Raji (cell line): ENCODE results near the gene LMAN2.

Experiments used
- POLR2A ChIP-seq: IDR thresholded peaks from 2 replicates; pipeline ENCODE4 v1.6.1; 2011; ENCODE audit warnings: low read depth, low read length, control low read depth; ENCODE audit not compliant: insufficient read depth

LMAN2 gene

DNA sequence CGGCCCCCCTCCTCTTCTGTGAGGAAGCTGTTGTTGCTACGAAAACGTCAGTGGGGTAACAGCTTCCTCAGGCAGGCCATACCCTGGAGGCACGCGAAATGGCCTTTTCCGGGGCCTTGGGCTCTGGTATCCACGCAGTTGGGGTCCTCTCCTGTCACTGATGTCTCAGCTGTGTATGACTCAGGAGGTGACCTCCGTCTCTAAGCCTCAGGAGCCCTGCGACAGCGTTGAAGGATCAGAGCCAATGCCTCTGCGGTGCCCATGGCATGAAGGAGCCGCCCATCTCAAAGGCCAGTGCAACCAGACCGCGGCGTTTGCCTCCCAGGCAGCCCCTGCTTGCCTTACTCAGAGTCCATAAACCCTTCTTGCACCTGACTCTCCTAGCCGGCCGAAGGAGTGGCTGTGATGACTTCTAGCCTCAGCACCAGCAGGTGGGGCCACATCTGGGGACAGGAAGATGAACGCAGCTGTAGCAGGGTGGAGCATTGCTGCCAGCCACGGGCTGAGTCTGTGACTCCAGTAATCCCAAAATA lies 38.8 kb downstream of the LMAN2 start:
- no peak; the same call in 1 of the 2 replicates for TF ChIP-seq POLR2A

DNA sequence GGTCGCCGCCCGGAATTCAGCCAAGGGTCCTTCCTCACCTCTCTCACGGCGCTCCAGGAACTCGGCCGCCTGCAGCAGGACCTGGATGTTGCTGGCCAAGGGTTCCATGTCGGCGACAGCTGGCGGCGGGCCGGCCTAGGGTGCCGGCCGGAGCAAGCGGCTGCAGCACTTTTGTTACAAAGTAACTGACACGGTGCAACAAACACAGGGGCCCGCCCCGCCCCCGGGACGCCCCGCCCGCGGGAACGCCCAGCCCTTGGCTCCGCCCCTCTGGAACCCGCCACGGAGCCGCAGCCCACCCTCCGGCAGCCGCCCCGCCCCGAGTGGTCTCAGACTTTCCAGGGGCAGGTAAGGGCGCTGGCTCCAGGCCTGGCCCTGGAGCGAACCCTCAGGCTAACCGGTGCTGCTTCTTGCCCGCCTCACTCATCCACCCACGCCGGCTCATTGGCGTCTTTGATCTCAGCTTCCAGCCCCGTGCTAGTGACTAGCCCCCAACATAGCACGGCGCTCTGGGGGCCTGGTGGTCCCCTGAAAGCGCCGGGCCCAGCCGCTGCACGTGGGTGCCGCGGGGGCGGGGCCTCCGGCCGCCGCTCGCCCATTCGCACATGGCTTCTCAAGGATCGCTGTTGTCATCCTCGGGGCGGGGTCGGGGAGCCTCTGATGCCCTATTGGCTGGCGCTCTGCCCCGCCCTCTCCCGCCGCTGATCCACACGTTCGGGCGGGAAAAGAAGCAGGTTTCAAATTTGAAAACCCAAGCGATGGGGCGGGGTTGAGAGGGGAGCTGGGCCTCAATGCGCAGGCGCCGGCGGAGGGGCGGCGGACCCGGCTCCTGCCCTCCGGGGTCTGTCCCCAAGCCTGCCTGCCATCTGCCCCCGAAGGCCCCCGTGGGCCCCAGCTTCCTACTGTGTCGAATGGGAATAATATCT lies 39.5 kb downstream of the LMAN2 start, which contains the start of gene MXD3:
Gene MXD3 (minus strand): TSS at position 176 of the 926 bp plus-strand sequence. CDS start 68 bp downstream, at position 108.
- peak; percentile 65 for TF ChIP-seq POLR2A

GRCh38 chr5:177311392-177311722 lies 40.1 kb downstream of the LMAN2 start:
- 0 out of 2 replicates have a peak, but pooled peaks have one; percentile 41 for TF ChIP-seq POLR2A

- peak; percentile 76 for TF ChIP-seq POLR2A
These were observed 40.6 kb downstream of the LMAN2 start for GRCh38 chr5:177310757-177311391.

DNA sequence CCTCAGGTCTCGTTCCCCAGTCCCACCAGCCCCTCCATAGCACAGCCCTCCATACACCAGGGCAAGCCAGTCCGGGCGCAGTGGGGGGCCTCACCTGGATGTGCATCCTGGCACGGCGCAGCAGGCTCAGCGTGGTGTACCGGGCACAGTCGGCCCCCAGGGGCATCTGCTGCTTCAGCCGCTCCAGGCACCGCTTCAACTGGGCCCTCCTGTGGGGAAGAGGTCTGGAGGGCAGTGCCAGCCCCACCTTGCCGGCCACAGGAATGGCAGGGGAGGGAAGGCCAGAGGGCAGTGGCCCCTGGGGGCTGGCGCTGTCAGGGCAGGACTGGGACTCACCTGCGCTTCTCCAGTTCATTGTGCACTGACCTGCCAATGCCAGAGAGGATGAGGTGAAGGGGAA lies 41.1 kb downstream of the LMAN2 start:
- no peak for TF ChIP-seq POLR2A

- TF ChIP-seq POLR2A, result no peak
These were observed 41.9 kb downstream of the LMAN2 start for GRCh38 chr5:177309351-177310191.

- TF ChIP-seq POLR2A, result no peak
These were observed 42.7 kb downstream of the LMAN2 start for GRCh38 chr5:177308740-177309139.

GRCh38 chr5:177307544-177308363 lies 43.7 kb downstream of the LMAN2 start:
- TF ChIP-seq POLR2A, result 0 out of 2 replicates have a peak, but pooled peaks have one; percentile 29

GRCh38 chr5:177306674-177307543 lies 44.6 kb downstream of the LMAN2 start:
- TF ChIP-seq POLR2A, result 0 out of 2 replicates have a peak, but pooled peaks have one; percentile 32

GRCh38 chr5:177304392-177305119 lies 46.9 kb downstream of the LMAN2 start:
- no peak for TF ChIP-seq POLR2A

DNA sequence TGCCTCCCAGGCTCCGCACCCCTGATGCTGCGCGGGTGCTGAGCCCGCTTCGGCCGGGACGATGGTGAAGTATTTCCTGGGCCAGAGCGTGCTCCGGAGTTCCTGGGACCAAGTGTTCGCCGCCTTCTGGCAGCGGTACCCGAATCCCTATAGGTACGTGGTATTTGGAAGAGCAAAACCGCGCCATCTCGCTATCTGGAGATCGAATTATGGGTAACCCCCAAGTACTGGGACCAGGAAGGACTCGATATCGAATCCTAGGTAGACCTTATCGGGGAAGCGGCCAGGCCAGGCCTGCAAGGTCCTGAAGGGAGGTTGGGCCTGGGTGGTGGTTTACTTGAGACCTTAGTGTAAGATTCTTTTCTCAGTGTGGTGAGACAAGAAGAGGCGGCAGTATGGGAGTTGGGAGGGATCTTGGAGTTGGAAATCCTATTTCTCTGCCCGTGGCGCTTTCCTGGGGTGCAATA lies 47.5 kb downstream of the LMAN2 start:
- no peak for TF ChIP-seq POLR2A

DNA sequence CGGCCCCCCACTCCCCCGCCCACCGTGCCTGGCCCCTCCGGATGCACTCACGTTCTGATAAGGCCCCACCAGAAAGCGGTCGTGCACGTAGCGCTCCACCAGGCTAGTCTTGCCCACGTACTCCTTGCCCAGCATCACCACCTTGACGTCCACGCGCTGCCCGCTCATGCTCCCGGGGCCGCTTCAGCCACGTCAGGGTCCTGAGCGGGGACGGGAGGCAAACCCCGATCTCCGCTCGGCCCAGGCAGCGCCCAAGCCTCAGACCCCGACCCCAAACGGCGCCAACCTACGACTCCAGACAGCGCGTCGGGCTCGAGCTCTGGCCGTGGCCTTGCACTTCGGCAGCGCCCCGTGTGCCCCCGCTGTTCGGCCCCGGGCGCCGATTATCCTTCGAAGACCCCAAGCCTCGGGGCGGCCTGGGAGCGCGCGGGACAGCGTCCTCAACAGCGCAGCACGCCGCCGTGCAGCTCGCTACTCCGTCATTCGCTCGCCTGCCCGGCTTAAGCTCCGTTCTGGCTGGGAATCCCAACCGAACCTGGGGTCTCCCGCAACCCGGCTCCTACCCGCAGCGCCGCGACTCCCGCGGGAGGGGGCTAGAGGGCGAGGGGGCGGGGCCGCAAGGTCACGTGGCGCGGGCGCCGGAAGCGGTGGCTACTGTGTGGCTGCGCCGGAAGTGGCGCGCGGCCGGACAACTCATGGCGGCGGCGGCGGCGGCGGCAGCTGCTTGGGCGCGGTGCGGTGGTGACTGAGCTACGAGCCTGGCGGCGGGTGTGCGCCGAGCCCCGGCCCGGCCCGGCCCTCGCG lies 48.1 kb downstream of the LMAN2 start, which contains the start of the genes PRELID1 and RAB24:
Gene PRELID1 (plus strand): TSS at position 679 of the 804 bp plus-strand sequence. CDS start 187 bp downstream, outside the sequence.
Gene RAB24 (minus strand): TSS at position 599 of the 804 bp plus-strand sequence. CDS start 431 bp downstream, at position 168.
- peak; percentile 81 for TF ChIP-seq POLR2A
